ENCODE measurements around the gene LTBP1.

DNA sequence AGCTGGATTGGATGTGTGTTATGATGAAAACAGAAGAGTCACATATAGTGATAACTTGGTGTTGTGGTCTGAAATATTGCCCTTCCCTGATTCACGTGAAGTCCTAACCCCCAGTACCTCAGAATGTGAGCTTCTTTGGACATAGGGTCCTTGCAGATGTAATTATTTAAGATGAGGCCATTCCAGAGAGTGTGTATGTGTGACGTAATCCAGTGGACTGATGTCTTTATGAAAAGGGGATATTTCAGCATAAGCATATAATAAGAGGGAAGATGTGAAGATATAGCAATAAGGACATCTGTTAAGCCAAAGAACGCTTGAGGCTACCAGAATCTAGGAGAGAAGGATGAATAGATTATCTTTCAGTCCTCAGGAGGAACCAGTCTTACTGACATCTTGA, 62.5 kb downstream of the LTBP1 start:
- TF ChIP-seq EZH2 (IDR thresholded peaks at IDR 0.05; ENCODE audit: insufficient read depth, poor library complexity, severe bottlenecking) = no peak
- TF ChIP-seq EZH2phosphoT487 (IDR thresholded peaks at IDR 0.05; ENCODE audit: insufficient read depth, low read depth) = no peak
